HG03432 (cell line): ENCODE data around the gene ADNP2.

Experiments
- ATAC-seq: cut with Tn5 transposase; IDR thresholded peaks from one replicate; pipeline ENCODE4 v1.9.1; 2021; ENCODE audit warnings: mild to moderate bottlenecking, moderate library complexity; ENCODE audit not compliant: unreplicated experiment

The ADNP2 gene

GRCh38 chr18:80108739-80109675 lies at the start of gene ADNP2:
Gene ADNP2, plus strand, starts transcription at chr18:80109262. Its CDS starts 8,281 bp downstream, at chr18:80117543.
- peak; percentile 73 for ATAC-seq

DNA sequence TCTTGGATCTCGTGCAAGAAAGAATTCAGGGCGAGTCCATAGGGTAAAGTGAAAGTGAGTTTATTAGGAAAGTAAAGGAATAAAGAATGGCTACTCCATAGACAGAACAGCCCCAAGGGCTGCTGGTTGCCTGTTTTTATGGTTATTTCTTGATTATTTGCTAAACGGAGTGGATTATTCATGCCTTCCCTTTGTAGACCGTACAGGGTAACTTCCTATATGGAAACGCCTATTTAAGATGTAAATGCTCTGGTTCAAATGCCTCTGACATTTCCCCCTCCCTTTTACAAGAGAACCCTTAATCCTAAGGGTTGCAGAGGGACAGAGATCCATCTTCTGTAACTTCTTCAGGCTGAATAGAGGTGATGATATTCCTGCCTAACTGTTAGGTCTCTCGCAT lies 49.1 kb upstream of the ADNP2 start:
- no peak for ATAC-seq

- ATAC-seq = no peak
Measured at GRCh38 chr18:80065705-80066104, 43.4 kb upstream of the ADNP2 start.

GRCh38 chr18:80067321-80067720 lies 41.7 kb upstream of the ADNP2 start:
- no peak for ATAC-seq

DNA sequence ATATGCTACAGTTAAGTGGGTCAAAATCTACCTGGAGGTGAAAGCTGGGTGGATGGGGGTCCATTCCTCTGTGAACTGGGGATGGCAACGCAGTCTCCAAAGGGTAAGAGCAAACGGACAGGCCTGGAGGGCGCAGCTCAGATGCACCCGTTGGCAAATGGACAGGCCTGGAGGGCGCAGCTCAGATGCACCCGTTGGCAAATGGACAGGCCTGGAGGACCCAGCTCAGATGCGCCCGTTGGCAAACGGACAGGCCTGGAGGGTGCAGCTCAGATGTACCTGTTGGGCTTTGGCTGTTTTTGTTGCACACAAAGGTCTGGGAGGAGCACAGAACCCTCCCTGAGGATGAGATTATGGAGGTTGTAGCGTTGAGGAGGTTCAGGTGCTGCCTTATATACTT lies 41.2 kb upstream of the ADNP2 start:
- ATAC-seq = no peak

DNA sequence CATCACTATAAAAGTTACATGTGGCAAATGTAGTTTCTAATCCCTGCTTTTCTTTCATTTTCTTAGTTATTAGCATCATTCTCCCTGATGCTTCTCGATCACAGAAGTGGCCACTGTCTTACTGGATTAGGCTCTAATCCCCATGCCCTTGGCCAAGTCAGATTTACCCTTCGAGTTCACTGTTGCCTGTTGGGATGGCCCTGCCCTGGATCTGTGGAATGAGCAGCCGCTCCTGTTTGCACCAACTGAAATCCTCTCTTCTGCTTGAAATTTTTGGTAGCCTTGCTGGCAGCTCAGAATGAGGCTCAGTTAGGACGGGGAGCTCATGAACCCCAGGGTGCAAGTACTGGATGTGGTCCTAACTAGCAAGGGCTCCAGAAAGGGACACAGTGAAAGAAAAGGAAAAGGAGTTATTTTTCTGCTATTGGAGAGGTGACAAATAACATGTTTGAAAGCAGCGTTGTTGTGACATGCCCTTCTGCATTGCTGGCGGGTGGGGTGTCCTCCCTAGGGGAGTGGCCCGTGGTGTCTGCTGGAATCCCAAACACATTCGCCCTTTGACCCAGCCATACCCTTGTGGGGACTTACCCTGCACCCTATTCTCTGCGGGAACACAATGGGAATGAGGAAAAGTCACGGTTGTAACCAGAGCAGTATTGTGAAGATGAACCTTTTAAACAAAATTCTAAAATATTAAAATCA lies 40.3 kb upstream of the ADNP2 start:
- ATAC-seq = no peak

- no peak for ATAC-seq
Measured at GRCh38 chr18:80070825-80071224, 38.2 kb upstream of the ADNP2 start.

DNA sequence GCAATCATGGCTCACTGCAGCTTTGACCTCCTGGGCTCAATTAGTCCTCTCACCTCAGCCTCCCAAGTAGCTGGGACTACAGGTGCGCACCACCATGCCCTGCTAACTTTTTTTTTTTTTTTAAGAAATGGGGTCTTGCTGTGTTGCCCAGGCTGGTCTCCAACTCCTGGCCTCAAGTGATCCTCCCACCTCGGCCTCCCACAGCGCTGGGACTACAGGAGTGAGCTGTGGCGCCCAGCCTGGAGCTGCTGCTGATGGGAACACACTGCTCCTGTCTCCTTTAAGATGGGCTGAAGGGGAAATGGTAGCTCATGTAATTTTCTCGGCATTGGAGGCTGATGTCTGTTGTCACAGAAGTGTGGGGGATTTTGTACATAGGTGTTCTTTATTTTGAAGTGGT lies 34.9 kb upstream of the ADNP2 start:
- no peak for ATAC-seq

GRCh38 chr18:80074697-80075096 lies 34.4 kb upstream of the ADNP2 start:
- no peak for ATAC-seq

DNA sequence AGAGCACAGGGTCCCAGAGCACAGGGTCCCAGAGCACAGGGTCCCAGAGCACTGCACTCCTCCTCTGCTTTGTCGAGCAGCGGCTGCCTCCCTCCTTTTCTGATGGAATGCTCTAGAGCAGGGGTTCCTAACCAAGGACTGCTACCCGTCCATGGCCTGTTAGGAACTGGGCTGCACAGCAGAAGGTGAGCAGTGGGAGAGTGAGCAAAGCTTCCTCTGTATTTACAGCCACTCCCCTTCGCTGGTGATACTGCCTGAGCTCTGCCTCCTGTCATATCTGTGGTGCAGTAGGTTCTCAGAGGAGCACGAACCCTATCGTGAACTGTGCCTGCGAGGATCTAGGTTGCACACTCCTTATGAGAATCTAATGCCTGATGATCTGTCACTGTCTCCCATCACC lies 33.1 kb upstream of the ADNP2 start:
- no peak for ATAC-seq

- no peak for ATAC-seq
Measured at GRCh38 chr18:80076379-80076778, 32.7 kb upstream of the ADNP2 start.

GRCh38 chr18:80077873-80078272 lies 31.2 kb upstream of the ADNP2 start:
- no peak for ATAC-seq

- no peak for ATAC-seq
Measured at GRCh38 chr18:80086281-80086680, 22.8 kb upstream of the ADNP2 start.

DNA sequence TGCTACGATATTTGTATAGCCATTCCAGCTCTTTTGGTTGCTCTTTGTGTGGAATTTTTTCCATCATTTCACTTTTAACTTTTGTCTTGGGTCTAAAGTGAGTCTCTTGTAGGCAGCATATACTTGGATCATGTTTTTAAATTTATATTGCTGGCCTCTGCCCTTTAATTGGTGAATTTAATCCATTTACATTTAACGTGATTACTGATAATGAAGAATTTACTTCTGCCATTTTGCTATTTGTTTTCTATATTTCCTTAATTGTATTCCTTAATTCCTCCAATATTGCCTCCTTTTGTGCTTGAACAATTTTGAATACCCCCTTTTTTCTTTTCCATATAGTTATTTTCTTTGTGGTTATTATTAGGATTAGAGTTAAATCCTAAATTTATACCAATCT lies 21.0 kb upstream of the ADNP2 start:
- no peak for ATAC-seq

GRCh38 chr18:80088823-80089222 lies 20.2 kb upstream of the ADNP2 start:
- ATAC-seq = no peak

DNA sequence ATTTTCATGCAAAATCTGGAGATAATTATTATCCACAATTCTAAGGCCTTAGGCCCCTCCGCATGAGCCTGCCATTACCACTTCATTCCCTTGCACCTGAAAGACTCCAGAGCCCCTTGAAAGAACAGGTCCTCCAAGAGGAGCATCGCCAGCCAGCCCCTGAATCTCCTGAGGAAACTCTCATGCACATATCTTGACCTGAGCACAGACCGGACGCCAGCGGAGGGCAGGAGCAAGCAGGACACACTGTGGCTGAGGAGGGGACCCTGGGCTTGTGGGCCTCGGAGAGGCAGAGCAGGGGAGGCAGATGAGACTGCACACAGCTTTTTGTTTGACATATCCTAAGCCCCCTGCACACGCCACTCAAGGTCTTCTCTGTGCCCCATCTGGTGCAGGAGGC lies 13.6 kb upstream of the ADNP2 start:
- ATAC-seq = no peak

DNA sequence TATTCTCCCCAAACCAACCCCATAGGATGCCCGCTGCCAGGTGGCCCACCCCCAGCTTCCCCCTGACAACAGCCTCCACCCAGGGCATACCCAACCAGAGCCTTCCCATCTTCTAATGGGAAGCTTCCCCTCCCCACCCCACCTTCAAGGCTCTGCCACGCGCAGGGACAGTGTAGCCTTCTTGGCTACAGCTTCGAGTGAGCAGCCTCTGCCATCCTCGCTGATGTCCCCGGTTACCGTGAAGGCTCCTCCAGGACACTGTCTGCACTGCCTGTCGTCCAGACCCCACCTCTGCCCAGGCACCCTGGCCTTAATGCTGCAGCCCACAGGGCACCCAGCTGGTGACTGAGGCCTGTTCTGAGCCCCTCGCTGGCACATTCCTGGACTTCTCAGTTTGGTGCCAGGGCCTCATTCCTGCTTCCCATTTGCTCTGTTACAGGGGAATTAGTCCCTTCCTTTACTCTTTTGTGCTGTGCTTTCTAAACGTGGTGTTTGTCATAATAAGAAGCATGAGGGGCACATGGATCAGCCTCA lies 13.0 kb upstream of the ADNP2 start:
- ATAC-seq = no peak

DNA sequence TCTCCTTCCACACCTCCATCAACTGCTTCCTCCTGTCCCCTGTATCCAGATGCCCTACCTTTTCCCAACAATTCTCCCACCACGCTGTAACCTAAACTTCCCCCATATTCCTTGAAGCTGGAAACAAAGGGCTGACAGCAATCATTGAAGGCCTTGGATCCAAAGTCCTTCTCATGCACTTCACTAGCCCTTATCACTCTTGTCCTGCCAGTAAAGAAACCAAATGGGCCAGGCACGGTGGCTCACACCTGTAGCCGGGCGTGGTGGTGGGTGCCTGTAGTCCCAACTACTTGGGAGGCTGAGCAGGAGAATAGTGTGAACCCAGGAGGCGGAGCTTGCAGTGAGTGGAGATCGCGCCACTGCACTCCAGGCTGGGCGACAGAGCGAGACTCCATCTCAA lies 11.9 kb upstream of the ADNP2 start:
- no peak for ATAC-seq

DNA sequence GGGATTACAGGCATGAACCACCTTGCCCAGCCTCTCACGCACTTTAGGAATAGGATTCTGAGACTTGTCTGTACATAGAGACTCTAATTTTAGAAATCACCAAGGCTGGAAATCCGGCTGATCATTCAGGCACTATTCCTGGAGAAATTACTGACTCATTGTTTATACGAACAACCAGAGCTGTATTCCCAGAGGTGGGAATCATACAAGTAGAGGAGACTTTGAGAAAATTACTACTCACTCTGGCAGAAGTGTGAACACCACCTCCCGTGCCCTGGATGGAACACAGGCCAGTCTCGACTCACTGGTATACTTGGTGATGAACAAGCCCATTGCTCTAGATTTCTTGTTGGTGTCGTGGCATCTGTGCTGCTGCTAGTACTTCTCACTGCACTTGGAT lies 5.8 kb upstream of the ADNP2 start:
- no peak for ATAC-seq

GRCh38 chr18:80104364-80104779 lies 4.7 kb upstream of the ADNP2 start:
- no peak for ATAC-seq

- ATAC-seq = peak; percentile 44
Measured at GRCh38 chr18:80105369-80106167, 3.5 kb upstream of the ADNP2 start.
